ENCODE measurements around the gene BEST2.

Gene BEST2

GRCh38 chr19:12736995-12737834 lies 14.4 kb upstream of the BEST2 start, which contains the start of gene GET3:
GET3 (plus strand) TSS chr19:12737497; CDS start chr19:12737506, 9 bp downstream.
- Histone ChIP-seq H3K36me3 (ENCODE audit: control insufficient read depth, insufficient read depth, low read length) (peaks cover 9% of the 10 kb centered on the region), H3K9ac (ENCODE audit: low read length) (peak within 1 kb of the TSS; percentile 25), H3K27me3 (ENCODE audit: control insufficient read depth, insufficient read depth, low read length) (no peaks in the 10 kb centered on the region), H3K4me3 (ENCODE audit: low read length) (peak within 1 kb of the TSS; percentile 93), H3K4me1 (ENCODE audit: control insufficient read depth, insufficient read depth, low read length) (peaks cover 21% of the 10 kb centered on the region), H3K27ac (ENCODE audit: low read depth, low read length) (peak within 1 kb of the TSS; percentile 91)

GRCh38 chr19:12737835-12738351 lies 13.7 kb upstream of the BEST2 start:
- Histone ChIP-seq H3K27ac (ENCODE audit: low read depth, low read length) (peak overlapping the region; percentile 91), H3K4me3 (ENCODE audit: low read length) (peak overlapping the region; percentile 93), H3K36me3 (ENCODE audit: control insufficient read depth, insufficient read depth, low read length) (peaks cover 12% of the 10 kb centered on the region), H3K9ac (ENCODE audit: low read length) (peak overlapping the region; percentile 16), H3K27me3 (ENCODE audit: control insufficient read depth, insufficient read depth, low read length) (no peaks in the 10 kb centered on the region), H3K4me1 (ENCODE audit: control insufficient read depth, insufficient read depth, low read length) (peaks cover 19% of the 10 kb centered on the region)

GRCh38 chr19:12745166-12745897 lies 6.3 kb upstream of the BEST2 start:
- Histone ChIP-seq H3K36me3 (ENCODE audit: control insufficient read depth, insufficient read depth, low read length) (peaks cover 28% of the 10 kb centered on the region), H3K4me1 (ENCODE audit: control insufficient read depth, insufficient read depth, low read length) (no peaks in the 10 kb centered on the region), H3K27me3 (ENCODE audit: control insufficient read depth, insufficient read depth, low read length) (no peaks in the 10 kb centered on the region), H3K4me3 (ENCODE audit: low read length) (no peak overlapping the region), H3K9ac (ENCODE audit: low read length) (no peak overlapping the region), H3K27ac (ENCODE audit: low read depth, low read length) (no peak overlapping the region)

GRCh38 chr19:12748489-12748888 lies 3.1 kb upstream of the BEST2 start:
- Histone ChIP-seq H3K27ac (ENCODE audit: low read depth, low read length) (no peak overlapping the region), H3K4me3 (ENCODE audit: low read length) (no peak overlapping the region), H3K27me3 (ENCODE audit: control insufficient read depth, insufficient read depth, low read length) (peaks cover 4% of the 10 kb centered on the region), H3K9ac (ENCODE audit: low read length) (no peak overlapping the region), H3K36me3 (ENCODE audit: control insufficient read depth, insufficient read depth, low read length) (peaks cover 17% of the 10 kb centered on the region), H3K4me1 (ENCODE audit: control insufficient read depth, insufficient read depth, low read length) (no peaks in the 10 kb centered on the region)

GRCh38 chr19:12749938-12750521 lies 1.6 kb upstream of the BEST2 start:
- Histone ChIP-seq H3K9ac (ENCODE audit: low read length) (no peak overlapping the region), H3K27me3 (ENCODE audit: control insufficient read depth, insufficient read depth, low read length) (peaks cover 4% of the 10 kb centered on the region), H3K36me3 (ENCODE audit: control insufficient read depth, insufficient read depth, low read length) (peaks cover 17% of the 10 kb centered on the region), H3K4me1 (ENCODE audit: control insufficient read depth, insufficient read depth, low read length) (no peaks in the 10 kb centered on the region), H3K4me3 (ENCODE audit: low read length) (no peak overlapping the region), H3K27ac (ENCODE audit: low read depth, low read length) (no peak overlapping the region)

- peaks cover 4% of the 10 kb centered on the region for H3K27me3 ChIP-seq (ENCODE audit: control insufficient read depth, insufficient read depth, low read length)
Measured at GRCh38 chr19:12750851-12751250, 740 bp upstream of the BEST2 start.

GRCh38 chr19:12752056-12752781 lies 628 bp downstream of the BEST2 start:
- peaks cover 6% of the 10 kb centered on the region for H3K36me3 ChIP-seq (ENCODE audit: control insufficient read depth, insufficient read depth, low read length)
- H3K27me3 ChIP-seq (ENCODE audit: control insufficient read depth, insufficient read depth, low read length) = peaks cover 4% of the 10 kb centered on the region
- no peak overlapping the region for H3K9ac ChIP-seq (ENCODE audit: low read length)

More at GRCh38 chr19:12750851-12751250, 740 bp upstream of the BEST2 start:
- peaks cover 10% of the 10 kb centered on the region for H3K36me3 ChIP-seq (ENCODE audit: control insufficient read depth, insufficient read depth, low read length)
- no peak overlapping the region for H3K27ac ChIP-seq (ENCODE audit: low read depth, low read length)
- H3K9ac ChIP-seq (ENCODE audit: low read length) = no peak overlapping the region
- no peaks in the 10 kb centered on the region for H3K4me1 ChIP-seq (ENCODE audit: control insufficient read depth, insufficient read depth, low read length)
- no peak overlapping the region for H3K4me3 ChIP-seq (ENCODE audit: low read length)

GRCh38 chr19:12754465-12755196 lies 3.0 kb downstream of the BEST2 start:
- no peak overlapping the region for H3K4me3 ChIP-seq (ENCODE audit: low read length)
- H3K9ac ChIP-seq (ENCODE audit: low read length) = no peak overlapping the region
- H3K27ac ChIP-seq (ENCODE audit: low read depth, low read length) = no peak overlapping the region
- no peaks in the 10 kb centered on the region for H3K36me3 ChIP-seq (ENCODE audit: control insufficient read depth, insufficient read depth, low read length)
- peaks cover 4% of the 10 kb centered on the region for H3K27me3 ChIP-seq (ENCODE audit: control insufficient read depth, insufficient read depth, low read length)
- H3K4me1 ChIP-seq (ENCODE audit: control insufficient read depth, insufficient read depth, low read length) = no peaks in the 10 kb centered on the region

More at GRCh38 chr19:12752056-12752781, 628 bp downstream of the BEST2 start:
- Histone ChIP-seq H3K27ac (ENCODE audit: low read depth, low read length) (no peak overlapping the region), H3K4me3 (ENCODE audit: low read length) (no peak overlapping the region), H3K4me1 (ENCODE audit: control insufficient read depth, insufficient read depth, low read length) (no peaks in the 10 kb centered on the region)

- no peak overlapping the region for H3K4me3 ChIP-seq (ENCODE audit: low read length)
- no peaks in the 10 kb centered on the region for H3K4me1 ChIP-seq (ENCODE audit: control insufficient read depth, insufficient read depth, low read length)
- H3K9ac ChIP-seq (ENCODE audit: low read length) = no peak overlapping the region
- H3K27ac ChIP-seq (ENCODE audit: low read depth, low read length) = no peak overlapping the region
- peaks cover 4% of the 10 kb centered on the region for H3K27me3 ChIP-seq (ENCODE audit: control insufficient read depth, insufficient read depth, low read length)
- no peaks in the 10 kb centered on the region for H3K36me3 ChIP-seq (ENCODE audit: control insufficient read depth, insufficient read depth, low read length)
Measured at GRCh38 chr19:12756150-12756883, 4.7 kb downstream of the BEST2 start.

- no peak overlapping the region for H3K27ac ChIP-seq (ENCODE audit: low read depth, low read length)
- no peaks in the 10 kb centered on the region for H3K27me3 ChIP-seq (ENCODE audit: control insufficient read depth, insufficient read depth, low read length)
- H3K4me1 ChIP-seq (ENCODE audit: control insufficient read depth, insufficient read depth, low read length) = no peaks in the 10 kb centered on the region
- no peak overlapping the region for H3K9ac ChIP-seq (ENCODE audit: low read length)
- H3K4me3 ChIP-seq (ENCODE audit: low read length) = peak overlapping the region; percentile 51
- H3K36me3 ChIP-seq (ENCODE audit: control insufficient read depth, insufficient read depth, low read length) = no peaks in the 10 kb centered on the region
Measured at GRCh38 chr19:12757544-12758274, 6.1 kb downstream of the BEST2 start.
